GM21423 (cell line): Measurements from ENCODE around the gene RAB17.

Experiments used
- ATAC-seq: cut with Tn5 transposase; IDR thresholded peaks from one replicate; pipeline ENCODE4 v1.9.1; 2021; ENCODE audit warnings: mild to moderate bottlenecking, moderate library complexity; ENCODE audit not compliant: unreplicated experiment

The RAB17 gene

GRCh38 chr2:237581326-237581725 lies 9.2 kb downstream of the RAB17 start:
- ATAC-seq = no peak

GRCh38 chr2:237577956-237578870 lies 12.3 kb downstream of the RAB17 start:
- ATAC-seq = no peak

GRCh38 chr2:237577458-237577857 lies 13.1 kb downstream of the RAB17 start:
- no peak for ATAC-seq

GRCh38 chr2:237576974-237577373 lies 13.6 kb downstream of the RAB17 start:
- ATAC-seq = no peak

- ATAC-seq = no peak
Observed at GRCh38 chr2:237575869-237576862, 14.4 kb downstream of the RAB17 start.

GRCh38 chr2:237574894-237575868 lies 15.4 kb downstream of the RAB17 start:
- no peak for ATAC-seq

GRCh38 chr2:237574467-237574866 lies 16.1 kb downstream of the RAB17 start:
- no peak for ATAC-seq

- no peak for ATAC-seq
Observed at GRCh38 chr2:237573721-237574415, 16.7 kb downstream of the RAB17 start.

GRCh38 chr2:237572742-237573101 lies 17.8 kb downstream of the RAB17 start:
- ATAC-seq = no peak

- peak; percentile 86 for ATAC-seq
Observed at GRCh38 chr2:237572021-237572741, 18.4 kb downstream of the RAB17 start.

GRCh38 chr2:237571551-237571950 lies 19.0 kb downstream of the RAB17 start:
- ATAC-seq = no peak

GRCh38 chr2:237570776-237571335 lies 19.7 kb downstream of the RAB17 start:
- no peak for ATAC-seq

- no peak for ATAC-seq
Observed at GRCh38 chr2:237569896-237570295, 20.6 kb downstream of the RAB17 start.

- no peak for ATAC-seq
Observed at GRCh38 chr2:237569041-237569440, 21.5 kb downstream of the RAB17 start.

- ATAC-seq = no peak
Observed at GRCh38 chr2:237568121-237568660, 22.3 kb downstream of the RAB17 start.

GRCh38 chr2:237567276-237568029 lies 23.1 kb downstream of the RAB17 start:
- no peak for ATAC-seq

GRCh38 chr2:237566401-237567235 lies 23.9 kb downstream of the RAB17 start, which contains the start of gene PRLH:
TSS of gene PRLH (plus strand) at chr2:237566574. CDS start at chr2:237566574, 0 bp downstream.
- ATAC-seq = no peak
